GM18505 (cell line): ENCODE measurements around the gene LIPI.
"Not testable (repeated sequence)": the region's sequence is repeated elsewhere in the genome, so short reads cannot be mapped to it uniquely, and the experiment has no call there.

ENCODE experiments used
- ATAC-seq: cut with Tn5 transposase; IDR thresholded peaks from one replicate; pipeline ENCODE4 v1.9.1; 2021; ENCODE audit not compliant: unreplicated experiment
- POLR2A ChIP-seq: IDR thresholded peaks from 4 replicates; pipeline ENCODE4 v1.6.1; 2011; ENCODE audit warnings: borderline replicate concordance; ENCODE audit not compliant: insufficient read depth, insufficient read length; ENCODE audit errors: extremely low read depth

Gene LIPI

GRCh38 chr21:14075346-14076142, 135.2 kb downstream of the LIPI start:
- no peak for ATAC-seq
- no peak for TF ChIP-seq POLR2A

GRCh38 chr21:14074177-14074576, 136.6 kb downstream of the LIPI start:
- no peak for ATAC-seq
- no peak for TF ChIP-seq POLR2A

GRCh38 chr21:14073615-14074014, 137.1 kb downstream of the LIPI start:
- TF ChIP-seq POLR2A: no peak
- ATAC-seq: no peak

- no peak for ATAC-seq
- no peak for TF ChIP-seq POLR2A
Measured at GRCh38 chr21:14072761-14073535, 137.8 kb downstream of the LIPI start.

- TF ChIP-seq POLR2A: no peak
- ATAC-seq: no peak
Measured at GRCh38 chr21:14071902-14072734, 138.6 kb downstream of the LIPI start.

- no peak for ATAC-seq
- TF ChIP-seq POLR2A: no peak
Measured at GRCh38 chr21:14070968-14071367, 139.8 kb downstream of the LIPI start.

GRCh38 chr21:14070049-14070893, 140.5 kb downstream of the LIPI start:
- ATAC-seq: no peak
- no peak for TF ChIP-seq POLR2A

GRCh38 chr21:14064296-14064645, 146.5 kb downstream of the LIPI start:
- no peak for TF ChIP-seq POLR2A
- ATAC-seq: no peak

- not testable (repeated sequence) for ATAC-seq
Measured at GRCh38 chr21:14063620-14064295, 147.0 kb downstream of the LIPI start.

GRCh38 chr21:14062684-14063083, 148.1 kb downstream of the LIPI start:
- not testable (repeated sequence) for ATAC-seq

- ATAC-seq: not testable (repeated sequence)
Measured at GRCh38 chr21:14061820-14062219, 148.9 kb downstream of the LIPI start.

GRCh38 chr21:14058995-14059627, 151.6 kb downstream of the LIPI start:
- ATAC-seq: not testable (repeated sequence)
